MM.1S (cell line): Measurements from ENCODE around the gene DCLRE1A.

ENCODE experiments used
- DNase-seq: peaks from one replicate; pipeline ENCODE4 v3.0.0-alpha.2; 2015
- H2AFZ ChIP-seq: fragments of 300-600 bp; sonication (generic); 2 replicates; pipeline ENCODE4 v1.6.0; 2016; ENCODE audit warnings: antibody characterized with exemption, low read length
- H3F3A ChIP-seq: fragments of 300-600 bp; sonication (generic); 2 replicates; pipeline ENCODE4 v1.6.1; 2016; ENCODE audit warnings: mild to moderate bottlenecking, antibody characterized with exemption, low read length, moderate library complexity, mixed read lengths; ENCODE audit not compliant: insufficient read depth
- H3K27ac ChIP-seq: fragments of 300-600 bp; sonication (generic); 2 replicates; pipeline ENCODE4 v1.5.1; 2016; ENCODE audit warnings: mild to moderate bottlenecking, low read length
- H3K27me3 ChIP-seq: fragments of 300-600 bp; sonication (generic); replicated peaks from 2 replicates; pipeline ENCODE4 v1.6.0; 2016; ENCODE audit warnings: low read length; ENCODE audit not compliant: insufficient read depth
- H3K36me3 ChIP-seq: fragments of 300-600 bp; sonication (generic); replicated peaks from 2 replicates; pipeline ENCODE4 v1.6.1; 2016; ENCODE audit warnings: mild to moderate bottlenecking, low read length, mixed read lengths; ENCODE audit not compliant: insufficient read depth
- H3K4me1 ChIP-seq: fragments of 300-600 bp; sonication (generic); 2 replicates; pipeline ENCODE4 v1.6.1; 2016; ENCODE audit warnings: low read length, mixed read lengths
- H3K4me2 ChIP-seq: fragments of 300-600 bp; sonication (generic); 2 replicates; pipeline ENCODE4 v1.6.0; 2016; ENCODE audit warnings: low read depth, low read length
- H3K4me3 ChIP-seq: fragments of 300-600 bp; sonication (generic); 2 replicates; pipeline ENCODE4 v1.5.1; 2016; ENCODE audit warnings: low read length, mixed read lengths
- H3K79me2 ChIP-seq: fragments of 300-600 bp; sonication (generic); 2 replicates; pipeline ENCODE4 v1.6.1; 2016; ENCODE audit warnings: mixed run types, low read length, mixed read lengths
- H3K9ac ChIP-seq: fragments of 300-600 bp; sonication (generic); 2 replicates; pipeline ENCODE4 v1.6.1; 2016; ENCODE audit warnings: low read length, mixed read lengths
- H3K9me2 ChIP-seq: fragments of 300-600 bp; sonication (generic); replicated peaks from 2 replicates; pipeline ENCODE4 v1.6.1; 2016; ENCODE audit warnings: mild to moderate bottlenecking, low read length, mixed read lengths; ENCODE audit not compliant: insufficient read depth
- H3K9me3 ChIP-seq: fragments of 300-600 bp; sonication (generic); replicated peaks from 2 replicates; pipeline ENCODE4 v1.6.1; 2016; ENCODE audit warnings: mild to moderate bottlenecking, low read length, mixed read lengths; ENCODE audit not compliant: insufficient read depth
- H4K20me1 ChIP-seq: fragments of 300-600 bp; sonication (generic); 2 replicates; pipeline ENCODE4 v1.6.1; 2016; ENCODE audit warnings: mild to moderate bottlenecking, low read length, moderate library complexity, mixed read lengths; ENCODE audit not compliant: insufficient read depth
- CTCF ChIP-seq: fragments of 300-600 bp; sonication (generic); IDR thresholded peaks from 2 replicates; pipeline ENCODE4 v1.5.1; 2016; ENCODE audit warnings: antibody characterized with exemption, low read length, mixed read lengths
- EZH2 ChIP-seq: fragments of 300-600 bp; sonication (generic); optimal IDR thresholded peaks from 2 replicates; pipeline ENCODE3; 2017; ENCODE audit warnings: low read depth, mild to moderate bottlenecking, antibody characterized with exemption, low read length, mixed read lengths
- EZH2phosphoT487 ChIP-seq: fragments of 300-600 bp; sonication (generic); IDR thresholded peaks from 2 replicates; pipeline ENCODE4 v1.6.1; 2018; ENCODE audit warnings: antibody characterized with exemption, low read length

The DCLRE1A gene

DNA sequence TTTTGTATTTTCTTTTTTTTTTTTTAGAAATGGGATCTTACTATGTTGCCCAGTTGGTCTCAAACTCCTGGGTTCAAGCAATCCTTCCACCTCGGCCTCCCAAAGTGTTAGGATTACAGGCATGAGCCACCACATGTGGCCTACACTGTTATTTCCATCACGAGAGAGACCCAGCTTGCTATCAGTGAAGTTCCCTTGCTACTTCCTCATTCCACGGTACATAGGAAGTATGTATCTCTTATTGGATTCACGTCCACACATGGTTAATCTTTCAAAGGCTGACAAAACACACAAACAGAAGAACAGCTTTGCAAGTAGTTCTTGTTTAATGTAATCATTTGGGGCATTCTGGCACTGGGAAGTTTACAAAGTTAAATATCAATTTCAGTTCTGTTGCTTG lies 50.9 kb downstream of the DCLRE1A start:
- Histone ChIP-seq H2AFZ (no peak overlapping the region), H3K36me3 (no peaks in the 10 kb centered on the region), H3K4me2 (no peak overlapping the region), H3K27me3 (no peaks in the 10 kb centered on the region), H3K9me3 (no peaks in the 10 kb centered on the region), H3K4me1 (no peaks in the 10 kb centered on the region), H3K27ac (no peak overlapping the region), H3K79me2 (no peaks in the 10 kb centered on the region), H3F3A (no peaks in the 10 kb centered on the region), H3K9me2 (no peaks in the 10 kb centered on the region), H3K9ac (no peak overlapping the region), H3K4me3 (no peak overlapping the region), H4K20me1 (no peaks in the 10 kb centered on the region)
- TF ChIP-seq EZH2 (no peak), EZH2phosphoT487 (no peak), CTCF (no peak)
- no peak for DNase-seq

GRCh38 chr10:113801569-113801968 lies 52.3 kb downstream of the DCLRE1A start:
- H4K20me1 ChIP-seq, result no peaks in the 10 kb centered on the region
- TF ChIP-seq EZH2phosphoT487, result no peak
- TF ChIP-seq CTCF, result no peak
- no peak for TF ChIP-seq EZH2
- H3K36me3 ChIP-seq, result no peaks in the 10 kb centered on the region
- H3K79me2 ChIP-seq, result no peaks in the 10 kb centered on the region
- no peak overlapping the region for H3K9ac ChIP-seq
- no peak overlapping the region for H3K4me2 ChIP-seq
- no peaks in the 10 kb centered on the region for H3F3A ChIP-seq
- H3K27ac ChIP-seq, result no peak overlapping the region
- H2AFZ ChIP-seq, result no peak overlapping the region
- no peaks in the 10 kb centered on the region for H3K9me2 ChIP-seq
- no peaks in the 10 kb centered on the region for H3K27me3 ChIP-seq
- H3K4me3 ChIP-seq, result no peak overlapping the region
- no peaks in the 10 kb centered on the region for H3K9me3 ChIP-seq
- H3K4me1 ChIP-seq, result no peaks in the 10 kb centered on the region
- DNase-seq, result no peak

DNA sequence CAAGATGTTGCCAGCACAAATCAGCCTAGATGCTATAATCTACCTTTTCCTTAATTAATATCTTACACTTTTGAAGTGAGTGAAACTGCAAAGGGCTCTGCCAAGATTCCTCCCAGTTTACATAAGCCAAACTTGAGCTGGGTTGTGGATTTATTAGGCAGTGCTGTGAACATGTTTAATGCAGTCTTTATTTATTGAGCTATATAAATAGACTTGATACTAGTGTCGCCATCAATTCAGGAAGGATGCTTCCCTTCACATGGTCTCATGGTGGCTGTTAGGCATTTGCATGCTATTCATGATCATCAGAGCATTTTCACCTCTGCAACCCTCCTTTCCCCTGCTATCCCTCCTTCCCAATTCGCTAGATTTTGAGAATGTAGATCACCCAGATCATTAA lies 62.2 kb downstream of the DCLRE1A start:
- TF ChIP-seq EZH2phosphoT487 (no peak), CTCF (no peak), EZH2 (no peak)
- no peak overlapping the region for H3K27ac ChIP-seq
- no peaks in the 10 kb centered on the region for H3K27me3 ChIP-seq
- no peaks in the 10 kb centered on the region for H3K9me3 ChIP-seq
- H3K36me3 ChIP-seq, result no peaks in the 10 kb centered on the region
- H3K9me2 ChIP-seq, result no peaks in the 10 kb centered on the region
- no peaks in the 10 kb centered on the region for H3F3A ChIP-seq
- H3K4me3 ChIP-seq, result no peak overlapping the region
- H3K79me2 ChIP-seq, result no peaks in the 10 kb centered on the region
- no peak overlapping the region for H3K4me2 ChIP-seq
- no peak for DNase-seq
- H4K20me1 ChIP-seq, result no peaks in the 10 kb centered on the region
- H2AFZ ChIP-seq, result no peak overlapping the region
- H3K9ac ChIP-seq, result no peak overlapping the region
- no peaks in the 10 kb centered on the region for H3K4me1 ChIP-seq
